ENCODE results near the gene CNN3.

DNA sequence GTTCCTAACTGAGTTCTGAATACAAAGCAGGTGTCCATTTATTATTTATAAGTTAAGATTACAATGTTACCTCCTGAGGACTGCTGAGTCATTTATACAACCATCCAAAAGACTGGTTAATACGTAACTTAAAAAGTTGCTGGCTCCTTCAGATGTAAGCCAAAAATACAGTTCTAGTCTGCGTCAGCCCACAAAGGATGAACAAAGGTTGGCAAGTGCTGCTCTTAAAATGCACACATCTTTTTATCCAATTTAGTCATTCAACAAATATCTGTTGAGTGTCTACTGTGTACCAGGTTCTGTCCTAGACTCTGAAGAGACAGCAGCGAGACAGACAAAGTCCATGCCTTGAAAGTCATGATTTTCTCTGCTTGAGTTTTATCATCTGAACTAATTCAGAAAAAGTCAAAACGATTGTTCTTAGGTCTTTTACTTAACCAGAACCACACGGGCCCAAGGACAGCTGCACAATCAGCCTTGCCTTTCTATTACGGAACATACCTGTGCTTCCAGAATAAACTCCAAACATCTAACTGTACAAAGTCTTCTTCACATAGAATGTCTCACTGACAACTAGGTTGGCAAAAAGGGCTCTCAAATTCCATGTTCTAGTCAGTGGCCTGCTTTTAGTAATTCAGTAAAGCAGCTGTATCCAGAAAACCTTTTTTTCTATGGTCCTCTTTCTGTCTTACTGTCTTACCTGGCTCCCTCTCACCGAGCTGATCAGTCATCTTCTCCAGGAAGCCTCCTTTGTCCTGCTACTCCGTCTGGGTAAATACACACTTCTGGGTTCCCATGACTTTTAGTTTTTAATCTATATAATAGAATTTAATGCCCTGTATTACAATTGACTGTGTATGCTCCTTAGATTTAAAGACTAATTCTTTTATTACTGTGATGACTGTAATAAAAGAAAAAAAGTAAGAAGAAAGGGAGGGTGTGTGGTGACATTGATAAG lies 15.5 kb upstream of the CNN3 start:
- TF ChIP-seq CTCF (IDR thresholded peaks at IDR 0.05; ENCODE audit: extremely low read depth in 1 of 2, insufficient read depth in 1 of 2, low read depth in 1 of 2, low read length in 2 of 2) = no peak
- no peak for TF ChIP-seq EZH2 (IDR thresholded peaks at IDR 0.05; ENCODE audit: borderline replicate concordance, low read depth, low read length, severe bottlenecking)
- no peak for TF ChIP-seq POLR2AphosphoS5 (IDR thresholded peaks at IDR 0.05; ENCODE audit: insufficient read depth, low read depth, low read length)
- no peak for TF ChIP-seq MAX (IDR thresholded peaks at IDR 0.05; ENCODE audit: insufficient read depth, insufficient read length)
- TF ChIP-seq JUN (IDR thresholded peaks at IDR 0.05; ENCODE audit: borderline replicate concordance, insufficient read depth, insufficient read length, low read depth) = no peak
- TF ChIP-seq POLR2A (IDR thresholded peaks at IDR 0.05; ENCODE audit: low read depth, low read length) = no peak

All from endothelial cell of umbilical vein (primary cell).